HEK293 (cell line): ENCODE measurements around the gene TPO.

ENCODE experiments used
- CTCF ChIA-PET: fragments of 350-600 bp; formaldehyde crosslinking; extraction: SDS; loops from one replicate; lab custom pipeline; 2021; ENCODE audit warnings: antibody characterized with exemption; lab: Yijun Ruan, JAX
- POLR2A ChIA-PET: fragments of 300-600 bp; formaldehyde crosslinking; extraction: SDS; loops from one replicate; lab custom pipeline; 2020; ENCODE audit warnings: antibody characterized with exemption, inconsistent platforms; lab: Yijun Ruan, JAX
- H3K27ac ChIP-seq: fragments of 200-500 bp; sonication (Bioruptor generic); 2 replicates; pipeline ENCODE4 v1.5.1; 2014; ENCODE audit warnings: low read depth, low read length, control low read depth, inconsistent platforms; ENCODE audit errors: extremely low read depth
- H3K36me3 ChIP-seq, 2 experiments: fragments of 200-500 bp in 1 of 2; sonication (Bioruptor generic) in 1 of 2; 1 replicate in 1 of 2; 2 replicates in 1 of 2; pipeline ENCODE4 v1.5.1; 2014 to 2017; ENCODE audit warnings: inconsistent platforms in 2 of 2, low read length in 2 of 2; ENCODE audit not compliant: control insufficient read depth in 2 of 2, insufficient read depth in 1 of 2
- H3K4me1 ChIP-seq: fragments of 200-500 bp; sonication (Bioruptor generic); 2 replicates; pipeline ENCODE4 v1.5.1; 2014; ENCODE audit warnings: mild to moderate bottlenecking, low read length, inconsistent platforms; ENCODE audit not compliant: control insufficient read depth, insufficient read depth
- H3K4me3 ChIP-seq: 2 replicates; pipeline ENCODE4 v1.5.1; 2011; ENCODE audit warnings: low read depth, mild to moderate bottlenecking, control low read depth, low read length, moderate library complexity
- H3K9me3 ChIP-seq: fragments of 200-500 bp; sonication (Bioruptor generic); 2 replicates; pipeline ENCODE4 v1.5.1; 2014; ENCODE audit warnings: low read depth, low read length, inconsistent platforms; ENCODE audit not compliant: control insufficient read depth, insufficient read depth
- EGR2 ChIP-seq: fragments of 450-650 bp; formaldehyde crosslinking; IDR thresholded peaks from 2 replicates; pipeline ENCODE4 v1.5.1; 2016; ENCODE audit warnings: low read depth, missing biosample characterization, missing genetic modification characterization
- KLF16 ChIP-seq: fragments of 450-650 bp; formaldehyde crosslinking; IDR thresholded peaks from 2 replicates; pipeline ENCODE4 v1.5.1; 2017; ENCODE audit warnings: missing biosample characterization, missing genetic modification characterization
- KLF17 ChIP-seq: fragments of 450-650 bp; formaldehyde crosslinking; IDR thresholded peaks from 2 replicates; pipeline ENCODE4 v1.5.1; 2016; ENCODE audit warnings: missing biosample characterization, missing genetic modification characterization
- KLF8 ChIP-seq: fragments of 450-650 bp; formaldehyde crosslinking; IDR thresholded peaks from 2 replicates; pipeline ENCODE4 v1.5.1; 2016; ENCODE audit warnings: missing biosample characterization, missing genetic modification characterization
- PRDM2 ChIP-seq: fragments of 450-650 bp; formaldehyde crosslinking; IDR thresholded peaks from 2 replicates; pipeline ENCODE4 v1.5.1; 2016; ENCODE audit warnings: missing biosample characterization, missing genetic modification characterization, borderline replicate concordance
- SP2 ChIP-seq: fragments of 450-650 bp; formaldehyde crosslinking; IDR thresholded peaks from 2 replicates; pipeline ENCODE4 v1.5.1; 2016; ENCODE audit warnings: missing biosample characterization, missing genetic modification characterization
- YY2 ChIP-seq: fragments of 450-650 bp; formaldehyde crosslinking; IDR thresholded peaks from 2 replicates; pipeline ENCODE4 v1.5.1; 2016; ENCODE audit warnings: missing biosample characterization, missing genetic modification characterization
- ZBTB6 ChIP-seq: fragments of 450-650 bp; formaldehyde crosslinking; IDR thresholded peaks from 2 replicates; pipeline ENCODE4 v1.5.1; 2017; ENCODE audit warnings: missing biosample characterization, missing genetic modification characterization
- ZNF121 ChIP-seq: fragments of 450-650 bp; formaldehyde crosslinking; IDR thresholded peaks from 2 replicates; pipeline ENCODE4 v1.5.1; 2016; ENCODE audit warnings: missing biosample characterization, missing genetic modification characterization
- ZNF155 ChIP-seq: fragments of 450-650 bp; formaldehyde crosslinking; IDR thresholded peaks from 2 replicates; pipeline ENCODE4 v1.5.1; 2016; ENCODE audit warnings: missing biosample characterization, missing genetic modification characterization
- ZNF174 ChIP-seq: fragments of 450-650 bp; formaldehyde crosslinking; IDR thresholded peaks from 2 replicates; pipeline ENCODE4 v1.5.0; 2017; ENCODE audit warnings: missing biosample characterization, mild to moderate bottlenecking, missing genetic modification characterization
- ZNF292 ChIP-seq: fragments of 450-650 bp; formaldehyde crosslinking; IDR thresholded peaks from 2 replicates; pipeline ENCODE4 v1.5.1; 2016; ENCODE audit warnings: low read depth, missing biosample characterization, missing genetic modification characterization, borderline replicate concordance
- ZNF311 ChIP-seq: fragments of 450-650 bp; formaldehyde crosslinking; IDR thresholded peaks from 2 replicates; pipeline ENCODE4 v1.5.1; 2017; ENCODE audit warnings: missing biosample characterization, missing genetic modification characterization, borderline replicate concordance
- ZNF366 ChIP-seq: fragments of 450-650 bp; formaldehyde crosslinking; conservative IDR thresholded peaks from 2 replicates; pipeline ENCODE4 v1.5.1; 2016; ENCODE audit warnings: missing biosample characterization, missing genetic modification characterization
- ZNF404 ChIP-seq: fragments of 450-650 bp; formaldehyde crosslinking; IDR thresholded peaks from 2 replicates; pipeline ENCODE4 v1.5.1; 2017; ENCODE audit warnings: missing biosample characterization, missing genetic modification characterization
- ZNF558 ChIP-seq: fragments of 450-650 bp; formaldehyde crosslinking; IDR thresholded peaks from 2 replicates; pipeline ENCODE4 v1.5.1; 2016; ENCODE audit warnings: missing biosample characterization, missing genetic modification characterization
- ZNF600 ChIP-seq: fragments of 450-650 bp; formaldehyde crosslinking; IDR thresholded peaks from 2 replicates; pipeline ENCODE4 v1.5.1; 2016; ENCODE audit warnings: missing biosample characterization, missing genetic modification characterization
- ZNF747 ChIP-seq: fragments of 450-650 bp; formaldehyde crosslinking; IDR thresholded peaks from 2 replicates; pipeline ENCODE4 v1.5.1; 2016; ENCODE audit warnings: missing biosample characterization, missing genetic modification characterization
- TF ChIP-seq, protein P1 (sequence below): fragments of 450-650 bp; formaldehyde crosslinking; IDR thresholded peaks from 2 replicates; pipeline ENCODE4 v1.5.1; 2017; ENCODE audit warnings: missing biosample characterization, missing genetic modification characterization
- TF ChIP-seq, protein P2 (sequence below): fragments of 450-650 bp; formaldehyde crosslinking; IDR thresholded peaks from 2 replicates; pipeline ENCODE4 v1.5.1; 2016; ENCODE audit warnings: missing biosample characterization, missing genetic modification characterization

The TPO gene

GRCh38 chr2:1406434-1406833, 6.8 kb upstream of the TPO start:
- POLR2A ChIA-PET, result no interaction called here
- TF ChIP-seq YY2 (tag by site-specific recombination) (no peak), ZNF292 (tag by site-specific recombination) (no peak), ZNF558 (no peak), KLF8 (tag by site-specific recombination) (no peak), SP2 (tag by site-specific recombination) (no peak), PRDM2 (tag by site-specific recombination) (no peak), ZNF404 (tag by site-specific recombination) (no peak), KLF17 (no peak)
- TF ChIP-seq, protein P1, sequence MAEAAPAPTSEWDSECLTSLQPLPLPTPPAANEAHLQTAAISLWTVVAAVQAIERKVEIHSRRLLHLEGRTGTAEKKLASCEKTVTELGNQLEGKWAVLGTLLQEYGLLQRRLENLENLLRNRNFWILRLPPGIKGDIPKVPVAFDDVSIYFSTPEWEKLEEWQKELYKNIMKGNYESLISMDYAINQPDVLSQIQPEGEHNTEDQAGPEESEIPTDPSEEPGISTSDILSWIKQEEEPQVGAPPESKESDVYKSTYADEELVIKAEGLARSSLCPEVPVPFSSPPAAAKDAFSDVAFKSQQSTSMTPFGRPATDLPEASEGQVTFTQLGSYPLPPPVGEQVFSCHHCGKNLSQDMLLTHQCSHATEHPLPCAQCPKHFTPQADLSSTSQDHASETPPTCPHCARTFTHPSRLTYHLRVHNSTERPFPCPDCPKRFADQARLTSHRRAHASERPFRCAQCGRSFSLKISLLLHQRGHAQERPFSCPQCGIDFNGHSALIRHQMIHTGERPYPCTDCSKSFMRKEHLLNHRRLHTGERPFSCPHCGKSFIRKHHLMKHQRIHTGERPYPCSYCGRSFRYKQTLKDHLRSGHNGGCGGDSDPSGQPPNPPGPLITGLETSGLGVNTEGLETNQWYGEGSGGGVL (tag by site-specific recombination), result no peak
- TF ChIP-seq, all 188 proteins: peak for 0
- Histone ChIP-seq H3K27ac (no peak overlapping the region), H3K4me1 (no peaks in the 10 kb centered on the region), H3K36me3 (no peaks in the 10 kb centered on the region), H3K9me3 (no peaks in the 10 kb centered on the region), H3K4me3 (no peak overlapping the region)
- CTCF ChIA-PET, result interaction anchor here (0.6 to 1.2 kb wide), 4 partner anchors 44 to 411 kb away, joined by 3 to 4 read pairs (median 3); no protein-coding TSS in a partner anchor

DNA sequence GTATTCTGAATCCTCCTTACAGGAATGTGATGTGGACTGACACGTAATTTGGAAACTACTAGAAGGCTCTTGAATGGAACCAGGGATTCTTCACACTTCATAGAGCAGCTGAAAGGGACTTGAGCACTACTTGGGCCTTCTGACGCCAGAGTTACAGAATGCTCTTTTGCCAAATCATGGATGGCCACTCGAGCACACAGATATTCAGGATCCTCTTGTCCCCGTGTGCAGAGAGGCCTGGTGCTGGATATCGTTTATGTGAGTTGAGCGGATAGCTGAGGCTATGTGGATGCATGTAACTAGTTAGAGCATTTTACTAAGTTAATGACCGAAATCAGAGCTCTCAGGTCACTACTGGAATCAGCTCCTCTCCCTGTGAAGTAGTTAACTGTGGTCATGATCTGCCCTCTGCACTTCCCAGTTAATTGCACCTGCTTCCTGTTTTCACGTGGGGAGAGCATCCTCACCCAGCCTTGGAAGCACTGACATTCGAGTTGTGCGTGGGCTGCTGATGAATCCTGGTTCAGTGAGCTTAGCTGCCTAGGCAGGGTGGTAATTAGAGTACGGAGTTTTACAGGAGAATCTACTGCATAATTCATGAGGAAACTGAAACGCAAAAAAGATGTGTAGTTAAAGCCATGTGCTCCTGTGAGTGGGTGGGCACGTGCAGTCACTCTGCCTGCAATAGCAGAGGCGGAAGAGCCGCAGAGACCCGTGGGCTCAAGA, 5.2 kb upstream of the TPO start:
- ChIA-PET CTCF (no interaction called here), POLR2A (no interaction called here)
- Histone ChIP-seq H3K9me3 (no peaks in the 10 kb centered on the region), H3K4me3 (no peak overlapping the region), H3K36me3 (no peaks in the 10 kb centered on the region), H3K27ac (no peak overlapping the region), H3K4me1 (no peaks in the 10 kb centered on the region)
- TF ChIP-seq EGR2 (tag by site-specific recombination), result peak; percentile 53
- TF ChIP-seq ZNF747, result no peak

GRCh38 chr2:1414121-1414520, 858 bp downstream of the TPO start:
- Histone ChIP-seq H3K4me1 (no peaks in the 10 kb centered on the region), H3K36me3 (no peaks in the 10 kb centered on the region), H3K9me3 (no peaks in the 10 kb centered on the region), H3K4me3 (no peak overlapping the region), H3K27ac (no peak overlapping the region)
- TF ChIP-seq ZNF155 (tag by site-specific recombination) (no peak), ZNF174 (no peak), ZNF600 (tag by site-specific recombination) (no peak), ZBTB6 (tag by site-specific recombination) (no peak), ZNF366 (tag by site-specific recombination) (no peak), ZNF121 (tag by site-specific recombination) (no peak), ZNF311 (tag by site-specific recombination) (no peak), KLF16 (tag by site-specific recombination) (no peak)
- TF ChIP-seq, protein P2, sequence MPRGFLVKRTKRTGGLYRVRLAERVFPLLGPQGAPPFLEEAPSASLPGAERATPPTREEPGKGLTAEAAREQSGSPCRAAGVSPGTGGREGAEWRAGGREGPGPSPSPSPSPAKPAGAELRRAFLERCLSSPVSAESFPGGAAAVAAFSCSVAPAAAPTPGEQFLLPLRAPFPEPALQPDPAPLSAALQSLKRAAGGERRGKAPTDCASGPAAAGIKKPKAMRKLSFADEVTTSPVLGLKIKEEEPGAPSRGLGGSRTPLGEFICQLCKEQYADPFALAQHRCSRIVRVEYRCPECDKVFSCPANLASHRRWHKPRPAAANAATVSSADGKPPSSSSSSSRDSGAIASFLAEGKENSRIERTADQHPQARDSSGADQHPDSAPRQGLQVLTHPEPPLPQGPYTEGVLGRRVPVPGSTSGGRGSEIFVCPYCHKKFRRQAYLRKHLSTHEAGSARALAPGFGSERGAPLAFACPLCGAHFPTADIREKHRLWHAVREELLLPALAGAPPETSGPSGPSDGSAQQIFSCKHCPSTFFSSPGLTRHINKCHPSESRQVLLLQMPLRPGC (tag by site-specific recombination), result no peak
- CTCF ChIA-PET, result no interaction called here
- POLR2A ChIA-PET, result no interaction called here
